Measurements from ENCODE around the gene CTIF.
A peak's percentile ranks its signal among the peaks of the same experiment; 100 is the strongest.

The CTIF gene

GRCh38 chr18:48662011-48662661 lies 123.3 kb downstream of the CTIF start:
- no peak overlapping the region for H3K4me3 ChIP-seq (ENCODE audit: low read depth, low read length)
- no peak for DNase-seq (ENCODE audit: low read depth)
- TF ChIP-seq CTCF (IDR thresholded peaks at IDR 0.05; ENCODE audit: insufficient read depth, low read depth, low read length, missing control alignments), result no peak

- no peak for TF ChIP-seq CTCF (IDR thresholded peaks at IDR 0.05; ENCODE audit: insufficient read depth, low read depth, low read length, missing control alignments)
- DNase-seq (ENCODE audit: low read depth), result no peak
Measured at GRCh38 chr18:48663096-48663930, 124.5 kb downstream of the CTIF start.

GRCh38 chr18:48663931-48664847 lies 125.4 kb downstream of the CTIF start:
- DNase-seq (ENCODE audit: low read depth), result peak; percentile 53
- no peak overlapping the region for H3K4me3 ChIP-seq (ENCODE audit: low read depth, low read length)
- TF ChIP-seq CTCF (IDR thresholded peaks at IDR 0.05; ENCODE audit: insufficient read depth, low read depth, low read length, missing control alignments), result peak; percentile 90

More at GRCh38 chr18:48663096-48663930, 124.5 kb downstream of the CTIF start:
- no peak overlapping the region for H3K4me3 ChIP-seq (ENCODE audit: low read depth, low read length)

GRCh38 chr18:48665654-48666053 lies 126.8 kb downstream of the CTIF start:
- no peak overlapping the region for H3K4me3 ChIP-seq (ENCODE audit: low read depth, low read length)
- DNase-seq (ENCODE audit: low read depth), result no peak
- no peak for TF ChIP-seq CTCF (IDR thresholded peaks at IDR 0.05; ENCODE audit: insufficient read depth, low read depth, low read length, missing control alignments)

- no peak overlapping the region for H3K4me3 ChIP-seq (ENCODE audit: low read depth, low read length)
- no peak for DNase-seq (ENCODE audit: low read depth)
- no peak for TF ChIP-seq CTCF (IDR thresholded peaks at IDR 0.05; ENCODE audit: insufficient read depth, low read depth, low read length, missing control alignments)
Measured at GRCh38 chr18:48666613-48667012, 127.8 kb downstream of the CTIF start.
